Adrenal gland (tissue), 5 donors: ENCODE data around the gene PLEKHA5.

Experiments used
- CTCF ChIP-seq, 6 experiments: fragments of 450-650 bp in 4 of 6; fragments of 200-600 bp in 2 of 6; sonication (generic) in 1 of 6; IDR thresholded peaks; 1 replicate in 5 of 6; 2 replicates in 1 of 6; pipeline versions ENCODE4 v1.5.1 to v1.8.0; 2016 to 2021; ENCODE audit warnings: antibody characterized with exemption in 6 of 6, mild to moderate bottlenecking in 2 of 6, moderate library complexity in 1 of 6
- POLR2A ChIP-seq, 2 donors: fragments of 450-650 bp; IDR thresholded peaks; one replicate each; pipeline ENCODE4 v1.6.1; 2017; ENCODE audit warnings: antibody characterized with exemption in 2 of 2, mild to moderate bottlenecking in 2 of 2, moderate library complexity in 1 of 2
- donor health status: DM: no; HTN: no; CAD: no.

- no peak for TF ChIP-seq CTCF (IDR thresholded peaks at IDR 0.05)
- TF ChIP-seq POLR2A (IDR thresholded peaks at IDR 0.05): no peak
Measured at GRCh38 chr12:19234981-19235871, 105.7 kb downstream of the PLEKHA5 start.
